GM08714 (cell line): ENCODE measurements around the gene OR9A2.
"Not testable (repeated sequence)": the region's sequence is repeated elsewhere in the genome, so short reads cannot be mapped to it uniquely, and the experiment has no call there.

Experiments
- H3K4me3 ChIP-seq: fragments of 200-500 bp; sonication (Bioruptor generic); 2 replicates; pipeline ENCODE4 v1.5.1; 2014; ENCODE audit warnings: mild to moderate bottlenecking, low read length, inconsistent platforms
- ZNF274 ChIP-seq: IDR thresholded peaks from 2 replicates; pipeline ENCODE4 v1.6.1; 2012; ENCODE audit warnings: mild to moderate bottlenecking, low read depth, low read length

The OR9A2 gene

DNA sequence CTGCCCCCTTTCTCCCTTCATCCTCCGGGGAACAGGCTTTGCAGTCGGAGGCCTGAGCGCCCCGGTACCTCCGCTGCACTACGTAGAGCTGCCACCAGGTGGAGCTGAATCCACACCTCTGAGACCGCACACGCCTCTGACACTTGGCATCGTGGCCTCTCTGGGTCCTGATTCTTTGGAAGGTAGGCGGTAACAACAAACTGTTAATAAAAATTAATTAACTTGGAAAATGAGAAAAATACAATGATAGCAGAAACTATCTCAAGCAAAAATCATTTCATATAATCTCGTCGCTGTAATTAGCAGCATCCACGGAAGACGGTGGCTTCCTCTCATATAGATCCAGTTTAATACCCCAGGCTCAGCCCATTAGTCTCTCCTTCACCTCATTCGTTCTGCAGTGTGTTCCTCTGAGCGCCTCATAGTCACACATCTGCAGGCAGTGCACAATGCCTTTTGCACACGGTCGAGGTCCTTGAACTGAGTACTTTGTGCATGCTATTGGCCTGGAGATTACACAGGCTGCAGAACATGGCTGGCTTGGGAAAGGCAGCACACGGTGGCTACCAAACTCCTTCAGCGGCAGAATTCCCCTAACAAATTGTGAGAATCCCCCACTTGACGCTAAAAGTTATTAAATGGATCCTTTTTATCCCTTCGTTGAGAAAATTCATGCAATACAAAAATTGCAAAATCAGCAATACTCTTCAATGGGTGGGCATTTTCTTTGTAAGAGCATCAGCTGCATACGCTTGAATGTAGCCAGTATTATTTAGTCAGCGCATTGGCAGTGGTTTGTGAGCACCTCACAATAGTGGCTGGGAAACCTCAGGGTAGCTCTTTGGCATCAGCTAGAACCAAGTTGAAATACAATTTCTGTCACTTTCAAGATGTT lies 18.7 kb downstream of the OR9A2 start:
- no peak for TF ChIP-seq ZNF274
- no peak overlapping the region for H3K4me3 ChIP-seq

DNA sequence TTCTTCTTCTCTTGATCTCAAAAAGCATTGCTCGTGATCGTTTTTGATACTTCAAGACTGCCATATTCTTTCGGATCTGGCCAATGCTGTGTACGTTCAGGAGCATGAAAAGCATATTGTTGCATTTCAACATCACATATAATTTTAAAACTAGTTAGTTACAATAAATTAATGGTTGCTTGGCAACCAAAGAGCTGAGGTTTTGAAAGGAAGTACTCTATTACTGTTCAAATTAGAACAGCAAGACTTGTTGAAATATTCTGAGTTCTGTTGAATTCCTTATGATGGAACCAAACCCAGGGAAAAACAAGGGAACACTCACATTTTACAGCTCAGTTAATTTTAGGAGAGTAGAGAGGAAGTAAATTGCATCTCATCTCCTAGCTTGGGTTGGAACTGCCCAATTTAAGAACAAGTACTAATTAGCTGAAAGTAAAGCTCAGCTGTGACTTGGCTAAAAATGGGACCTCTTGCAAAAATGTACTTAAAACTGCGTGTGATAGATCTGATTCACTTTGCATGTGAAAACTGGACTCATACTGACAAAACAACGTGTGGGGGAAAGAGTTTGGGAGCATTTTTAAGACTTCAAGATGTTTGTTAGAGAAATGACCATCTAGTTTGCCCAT lies 21.2 kb downstream of the OR9A2 start:
- no peak for TF ChIP-seq ZNF274
- no peak overlapping the region for H3K4me3 ChIP-seq

DNA sequence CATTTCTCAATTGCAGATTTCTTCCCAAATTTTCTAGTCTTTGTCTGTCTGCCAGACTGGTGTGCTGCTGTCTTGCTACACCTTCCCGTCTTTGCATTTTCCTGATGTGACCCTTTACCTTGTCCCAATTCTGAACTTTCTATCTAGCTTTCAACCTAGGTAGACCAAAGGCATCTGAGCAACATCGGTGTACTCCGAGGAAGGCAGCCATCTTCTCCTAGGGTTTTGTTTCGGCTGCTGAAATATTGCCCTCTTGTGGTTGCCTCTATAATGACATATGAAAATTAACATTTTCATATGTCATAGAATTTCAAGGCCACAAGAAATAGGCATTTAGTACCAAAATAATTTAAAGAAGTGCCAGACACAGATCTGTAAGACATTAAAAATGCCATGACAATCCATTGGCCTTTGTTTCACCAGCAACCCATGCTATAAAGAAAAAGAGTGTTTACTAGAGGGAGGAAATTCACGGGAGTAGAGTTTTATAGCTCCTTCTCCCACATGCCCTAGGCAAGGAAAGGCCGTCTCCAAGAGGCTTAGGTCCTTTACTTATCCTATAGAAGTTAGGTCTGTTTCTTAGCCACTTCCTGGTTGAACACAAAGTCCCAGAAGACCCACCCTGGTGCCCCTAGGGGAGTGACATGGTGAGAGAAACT lies 23.4 kb downstream of the OR9A2 start:
- H3K4me3 ChIP-seq: peak overlapping the region; percentile 23; the same call in 1 of the 2 replicates
- no peak for TF ChIP-seq ZNF274

DNA sequence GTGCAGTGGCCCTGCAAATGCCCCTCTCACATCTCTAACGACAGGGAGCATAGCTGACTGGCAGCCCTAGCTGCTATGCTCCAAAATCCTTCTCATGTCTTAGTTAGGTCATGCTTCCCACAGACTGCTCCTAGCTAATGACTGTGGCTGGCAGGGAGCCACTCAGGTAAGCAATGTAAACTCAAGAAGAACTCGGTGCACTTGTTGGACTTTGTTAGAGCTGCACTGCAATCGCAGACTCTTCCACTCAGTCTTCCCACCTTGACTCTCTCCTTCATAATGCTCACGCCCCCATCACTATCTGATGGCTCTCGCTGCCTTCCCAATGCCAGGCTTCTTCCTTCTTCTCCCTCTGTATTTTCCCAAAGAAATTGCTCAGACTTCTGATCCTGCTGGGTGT lies 24.0 kb downstream of the OR9A2 start:
- no peak for TF ChIP-seq ZNF274
- no peak overlapping the region; the same call in 1 of the 2 replicates for H3K4me3 ChIP-seq

DNA sequence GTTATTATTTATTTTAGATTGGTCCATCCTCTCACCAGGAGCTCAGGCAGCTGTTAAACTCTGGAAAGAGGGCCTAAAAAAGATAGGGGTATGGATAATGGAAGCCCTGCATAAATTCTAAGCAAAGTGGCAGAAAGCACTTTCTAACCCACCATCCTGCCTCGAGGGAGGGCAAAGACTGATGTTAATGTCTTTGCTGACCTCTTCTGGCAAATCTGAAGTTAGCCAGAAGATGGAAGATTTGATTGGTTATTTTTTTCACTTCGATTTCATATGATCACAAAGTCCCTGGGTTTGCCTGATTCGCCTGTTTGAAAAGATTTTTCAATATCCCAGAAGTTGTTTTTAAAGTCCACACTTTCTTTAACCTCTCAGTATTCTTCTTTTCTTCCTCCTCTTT lies 24.8 kb downstream of the OR9A2 start:
- H3K4me3 ChIP-seq: no peak overlapping the region
- TF ChIP-seq ZNF274: no peak

DNA sequence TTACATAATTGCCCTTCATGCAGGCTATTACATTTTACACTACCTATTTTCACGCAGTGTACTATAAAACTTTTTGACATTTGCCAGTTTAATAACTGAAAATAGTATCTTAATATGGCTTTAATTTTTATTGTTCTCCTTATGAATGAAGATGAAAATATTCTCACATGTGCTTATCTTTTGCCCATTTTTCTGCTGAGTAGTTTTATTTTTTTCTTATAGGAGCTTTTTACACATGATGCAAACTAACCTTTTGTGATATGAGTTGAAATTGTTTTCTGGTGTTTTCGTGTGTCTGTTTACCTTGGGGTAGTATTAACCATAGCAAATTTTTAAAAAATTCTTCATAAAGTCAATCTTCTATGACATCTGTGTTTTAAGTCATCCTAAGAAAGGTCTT lies 26.3 kb downstream of the OR9A2 start:
- H3K4me3 ChIP-seq: no peak overlapping the region
- TF ChIP-seq ZNF274: no peak

DNA sequence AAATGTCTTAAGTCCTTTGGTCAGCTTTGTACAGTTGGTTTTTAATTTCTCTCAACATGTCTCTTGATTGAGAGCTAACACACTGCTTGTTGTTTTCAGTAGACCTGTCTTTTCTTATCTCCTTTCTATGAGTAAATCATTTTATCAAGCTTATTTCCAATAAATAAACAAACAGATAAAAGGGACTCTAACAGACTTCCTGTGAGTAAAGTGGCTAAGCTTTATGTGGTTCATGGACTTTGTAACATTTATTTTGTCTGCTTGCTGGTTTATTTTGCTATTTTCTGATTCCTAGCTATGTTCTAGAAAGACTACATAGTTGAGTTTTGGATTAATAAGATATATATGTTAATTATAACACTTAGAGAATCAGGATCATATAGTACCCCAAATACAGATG lies 27.1 kb downstream of the OR9A2 start:
- TF ChIP-seq ZNF274: no peak
- no peak overlapping the region for H3K4me3 ChIP-seq

DNA sequence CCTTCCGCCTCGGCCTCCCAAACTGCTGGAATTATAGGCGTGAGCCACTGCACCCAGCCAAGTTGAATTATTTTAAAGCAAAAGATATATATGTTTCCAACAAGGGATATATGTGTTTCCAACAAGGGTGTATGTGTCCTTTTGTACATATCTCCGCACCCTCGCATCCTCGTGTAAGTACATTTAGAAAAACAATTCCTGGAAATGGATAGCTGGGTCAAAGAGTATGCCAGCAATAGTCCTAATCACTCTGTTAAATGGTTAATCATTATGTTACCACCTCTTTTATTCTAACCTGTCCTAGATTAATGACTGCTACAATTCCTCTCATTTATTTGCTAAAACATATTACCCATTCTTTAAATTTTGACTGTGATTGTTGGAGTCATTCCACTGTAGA lies 28.0 kb downstream of the OR9A2 start:
- TF ChIP-seq ZNF274: no peak
- no peak overlapping the region for H3K4me3 ChIP-seq

DNA sequence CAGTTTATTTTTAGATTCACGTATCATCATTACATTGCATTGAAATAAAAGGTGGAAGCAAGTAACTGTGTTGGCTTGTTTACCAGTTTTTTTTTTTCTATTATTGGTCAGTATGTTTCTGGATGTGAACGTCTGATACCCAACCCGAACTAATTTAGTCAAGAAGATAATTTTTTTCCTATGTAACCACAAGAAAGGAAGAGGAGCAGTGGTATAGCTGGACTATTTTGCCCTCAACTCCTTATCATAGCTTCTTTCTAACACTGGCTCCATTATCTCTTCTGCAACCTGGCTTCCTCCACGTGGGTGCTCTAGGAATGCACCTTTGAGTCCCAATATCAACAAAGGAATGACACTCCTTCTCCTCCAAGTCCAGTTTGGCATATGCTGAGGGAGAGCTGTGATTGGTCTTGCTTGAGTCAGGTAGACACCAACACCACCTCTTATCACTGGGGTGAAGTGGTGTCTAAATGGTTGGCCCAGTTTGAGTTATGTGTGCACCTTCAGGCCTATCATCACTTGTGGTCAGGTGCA lies 29.4 kb downstream of the OR9A2 start:
- H3K4me3 ChIP-seq: no peak overlapping the region
- no peak for TF ChIP-seq ZNF274

DNA sequence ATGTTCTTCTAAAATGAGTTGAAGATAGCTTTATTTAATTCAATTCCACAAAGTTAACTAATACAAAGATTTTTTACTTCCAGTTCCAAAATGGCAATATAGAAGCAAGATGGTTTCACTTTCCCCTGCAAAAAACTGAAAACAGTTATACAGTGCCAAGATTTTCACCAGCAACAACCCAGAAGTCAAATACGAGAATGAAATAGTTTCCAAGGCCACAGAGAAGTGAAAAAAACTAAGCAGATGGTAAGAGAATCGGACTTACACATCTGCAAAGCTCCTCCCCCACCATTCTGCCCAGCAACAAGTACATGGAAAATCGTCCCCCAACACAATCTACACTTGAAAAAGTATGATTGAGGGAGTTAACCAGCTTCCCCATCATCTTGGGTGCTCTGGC lies 34.5 kb downstream of the OR9A2 start:
- no peak for TF ChIP-seq ZNF274
- no peak overlapping the region for H3K4me3 ChIP-seq

DNA sequence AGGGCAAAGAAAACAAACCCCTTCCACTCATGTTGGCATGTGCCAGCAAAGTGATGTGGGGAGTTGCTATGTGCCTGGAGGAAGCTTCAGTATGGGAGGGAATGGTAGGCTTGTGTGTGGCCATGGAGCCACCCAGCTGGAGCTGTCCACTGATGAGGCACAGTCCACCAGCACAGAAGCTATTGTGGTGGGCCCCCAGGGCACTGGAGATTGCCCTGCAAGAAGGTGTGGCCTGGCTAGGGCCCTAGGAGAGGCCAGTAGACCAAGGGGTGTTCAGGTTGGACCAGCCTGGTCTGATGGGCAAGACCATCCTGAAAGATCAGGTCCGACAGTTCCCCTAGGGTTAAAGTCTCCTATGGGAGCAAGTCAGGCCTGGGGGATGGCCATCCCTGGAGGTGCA lies 42.6 kb downstream of the OR9A2 start:
- TF ChIP-seq ZNF274: no peak
- no peak overlapping the region for H3K4me3 ChIP-seq

DNA sequence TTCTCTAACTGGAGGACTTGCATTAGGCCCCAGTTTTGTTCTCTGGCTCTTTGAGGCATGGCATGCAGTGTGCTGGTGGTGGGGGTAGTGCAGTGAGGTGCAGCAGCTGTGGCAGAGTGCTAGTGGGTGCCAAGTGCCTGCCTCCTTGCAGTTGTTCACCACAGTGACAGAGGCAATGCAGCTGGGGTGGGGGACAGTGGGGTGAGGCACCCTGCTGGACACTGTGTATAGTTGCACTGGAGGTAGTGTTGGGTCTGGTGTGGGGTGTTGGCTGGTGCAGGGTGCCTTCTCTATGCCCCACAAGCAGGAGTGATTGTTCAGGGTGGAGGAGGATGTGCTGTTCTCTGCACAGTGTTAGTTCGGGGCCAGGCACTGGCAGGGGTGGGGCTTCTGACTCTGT lies 43.1 kb downstream of the OR9A2 start:
- H3K4me3 ChIP-seq: no peak overlapping the region
- no peak for TF ChIP-seq ZNF274

DNA sequence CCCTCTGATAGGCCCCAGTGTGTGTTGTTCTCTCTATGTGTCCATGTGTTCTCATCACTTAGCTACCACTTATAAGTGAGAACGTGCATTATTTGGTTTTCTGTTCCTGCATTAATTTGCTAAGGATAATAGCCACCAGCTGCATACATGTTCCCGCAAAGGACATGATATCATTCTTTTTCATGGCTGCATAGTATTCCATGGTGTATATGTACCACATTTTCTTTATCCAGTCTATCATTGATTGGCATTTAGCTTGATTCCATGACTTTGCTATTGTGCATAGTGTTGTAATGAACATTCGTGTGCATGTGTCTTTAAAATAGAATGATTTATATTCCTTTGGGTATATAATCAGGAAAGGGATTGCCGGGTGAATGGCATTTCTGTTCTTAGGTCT lies 48.5 kb downstream of the OR9A2 start:
- not testable (repeated sequence) for H3K4me3 ChIP-seq
